ENCODE results near the gene ELF2.
"Not testable (repeated sequence)": the region's sequence is repeated elsewhere in the genome, so short reads cannot be mapped to it uniquely, and the experiment has no call there.

Gene ELF2

GRCh38 chr4:139188648-139189416 lies 11.8 kb upstream of the ELF2 start:
- no peak for DNase-seq (ENCODE audit: low spot score)

- DNase-seq (ENCODE audit: low spot score): no peak
Measured at GRCh38 chr4:139184129-139184528, 7.1 kb upstream of the ELF2 start.

- peak; percentile 80 for DNase-seq (ENCODE audit: low spot score)
Measured at GRCh38 chr4:139177869-139178619, 1.0 kb upstream of the ELF2 start.

DNA sequence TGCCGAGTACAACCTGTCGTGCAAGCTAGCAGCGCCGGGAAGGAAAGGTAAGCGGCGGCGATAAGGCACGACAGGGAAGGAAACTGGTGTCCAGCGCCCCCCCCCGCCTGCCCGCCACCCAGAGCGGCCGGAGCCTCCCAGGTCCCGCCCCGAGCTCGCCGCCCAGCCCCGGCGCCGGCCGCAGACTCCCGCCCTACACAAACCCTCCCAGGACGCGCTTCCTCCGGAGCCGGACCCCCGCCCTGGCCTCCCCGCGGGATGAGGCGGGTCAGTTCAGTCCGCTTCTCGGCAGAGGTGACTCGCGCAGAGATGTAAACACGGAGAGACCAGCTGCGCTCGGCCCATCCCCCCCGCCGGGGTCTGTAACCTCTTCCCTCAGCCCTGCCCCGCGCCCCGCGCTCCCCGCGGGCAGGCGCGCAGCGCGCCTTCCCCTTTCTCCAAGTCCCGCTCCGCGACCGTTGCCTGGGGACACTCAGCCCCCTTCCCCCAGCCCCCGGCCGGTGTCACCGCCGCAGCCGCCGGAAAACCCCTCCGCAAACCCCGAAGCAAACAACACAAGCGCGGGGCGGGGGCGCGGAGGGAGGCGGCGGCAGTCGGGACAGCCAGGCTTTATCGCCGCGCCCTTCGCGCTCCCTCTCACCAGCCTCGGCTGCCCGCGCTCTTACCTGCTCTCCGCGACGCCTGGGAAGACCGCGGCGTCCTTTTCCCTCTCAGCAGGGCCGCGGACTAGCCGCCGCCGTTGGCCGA lies 543 bp downstream of the ELF2 start:
- peak; percentile 60 for DNase-seq (ENCODE audit: low spot score)

- peak; percentile 26 for DNase-seq (ENCODE audit: low spot score)
Measured at GRCh38 chr4:139175646-139176301, 1.2 kb downstream of the ELF2 start.

DNA sequence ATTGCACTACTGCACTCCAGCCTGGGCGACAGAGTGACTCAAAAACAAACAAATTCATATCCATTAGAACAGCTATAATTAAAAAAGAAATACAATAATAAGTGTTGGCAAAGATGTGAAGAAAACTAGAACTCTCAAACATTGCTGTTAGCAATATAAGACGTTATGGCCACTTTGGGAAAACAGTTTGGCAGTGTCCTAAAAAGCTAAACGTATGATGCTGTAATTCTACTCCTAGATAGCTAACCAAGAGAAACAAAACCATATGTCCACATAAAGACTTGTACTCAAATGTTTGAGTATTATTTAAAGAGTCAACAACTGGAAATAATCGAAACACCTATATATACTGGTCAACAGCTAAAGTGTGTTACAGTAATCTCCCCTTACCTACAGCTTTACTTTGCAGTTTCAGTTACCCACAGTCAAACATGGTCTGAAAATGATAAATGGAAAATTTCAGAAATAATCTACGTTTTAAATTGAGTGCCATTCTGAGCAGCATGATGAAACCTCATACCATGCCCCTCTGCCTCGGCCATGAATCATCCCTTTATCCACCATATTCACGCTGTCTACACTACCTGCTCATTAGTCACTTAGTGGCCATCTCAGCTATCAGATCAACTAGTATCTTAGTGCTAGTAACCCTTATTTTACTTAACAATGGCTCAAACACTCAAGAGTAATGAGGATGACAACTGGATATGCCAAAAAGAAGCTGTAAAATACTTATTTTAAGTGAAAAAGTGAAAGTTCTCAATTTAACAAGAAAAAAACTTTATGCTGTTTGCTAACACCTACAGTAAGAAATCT lies 4.9 kb downstream of the ELF2 start:
- no peak for DNase-seq (ENCODE audit: low spot score)

GRCh38 chr4:139170932-139171331 lies 6.1 kb downstream of the ELF2 start:
- DNase-seq (ENCODE audit: low spot score): no peak

GRCh38 chr4:139167774-139168444 lies 9.1 kb downstream of the ELF2 start:
- no peak for DNase-seq (ENCODE audit: low spot score)

GRCh38 chr4:139164731-139165130 lies 12.3 kb downstream of the ELF2 start:
- DNase-seq (ENCODE audit: low spot score): no peak

- DNase-seq (ENCODE audit: low spot score): no peak
Measured at GRCh38 chr4:139163806-139164206, 13.2 kb downstream of the ELF2 start.

DNA sequence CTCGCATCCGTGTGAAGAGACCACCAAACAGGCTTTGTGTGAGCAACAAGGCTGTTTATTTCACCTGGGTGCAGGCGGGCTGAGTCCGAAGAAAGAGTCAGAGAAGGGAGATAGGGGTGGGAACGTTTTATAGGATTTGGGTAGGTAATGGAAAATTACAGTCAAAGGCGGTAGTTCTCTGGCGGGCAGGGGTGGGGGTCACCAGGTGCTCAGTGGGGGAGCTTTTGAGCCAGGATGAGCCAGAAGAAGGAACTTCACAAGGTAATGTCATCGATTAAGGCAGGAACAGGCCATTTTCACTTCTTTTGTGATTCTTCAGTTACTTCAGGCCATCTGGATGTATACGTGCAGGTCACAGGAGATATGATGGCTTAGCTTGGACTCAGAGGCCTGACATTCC lies 19.0 kb downstream of the ELF2 start:
- DNase-seq (ENCODE audit: low spot score): not testable (repeated sequence)

DNA sequence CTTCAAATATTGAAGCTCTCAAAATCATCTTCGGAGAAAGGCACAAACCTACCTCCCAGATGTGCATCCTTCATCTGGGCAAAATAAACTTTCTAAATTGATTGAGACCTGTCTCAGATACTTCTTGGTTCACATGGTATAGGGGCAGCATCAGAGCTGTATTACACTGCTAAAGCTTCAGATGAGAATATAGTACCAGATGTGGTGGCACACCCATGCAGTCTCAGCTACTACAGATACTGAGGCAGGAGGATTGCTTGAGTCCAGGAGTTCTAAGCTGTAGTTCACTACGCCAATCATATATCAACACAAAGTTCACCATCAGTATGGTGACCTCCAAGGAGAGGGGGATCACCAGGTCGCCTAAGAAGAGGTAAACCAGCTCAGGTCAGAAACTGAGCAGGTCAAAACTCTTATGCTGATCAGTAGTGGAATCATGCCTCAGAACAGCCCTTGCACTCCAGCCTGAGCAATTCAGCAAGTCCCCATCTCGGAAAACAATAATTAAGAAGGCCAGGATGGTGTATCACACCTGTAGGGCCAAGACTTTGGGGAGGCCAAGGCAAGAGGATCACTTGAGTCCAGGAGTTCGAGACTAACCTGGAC lies 22.0 kb downstream of the ELF2 start:
- DNase-seq (ENCODE audit: low spot score): no peak

- no peak for DNase-seq (ENCODE audit: low spot score)
Measured at GRCh38 chr4:139154538-139154937, 22.5 kb downstream of the ELF2 start.

DNA sequence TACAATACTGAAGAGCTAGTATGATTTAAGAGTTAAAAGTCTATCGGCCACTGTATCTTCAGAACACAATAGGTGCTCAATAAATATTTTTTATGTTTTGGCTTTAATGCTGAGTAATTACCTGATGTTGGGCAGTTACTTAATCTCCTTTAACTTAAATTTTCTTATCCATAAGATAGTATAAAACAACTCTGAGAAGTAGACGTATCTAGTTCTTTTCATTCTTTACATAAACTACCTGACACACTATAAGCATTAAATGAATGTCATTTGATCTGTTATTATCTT lies 22.9 kb downstream of the ELF2 start:
- DNase-seq (ENCODE audit: low spot score): no peak

- DNase-seq (ENCODE audit: low spot score): no peak
Measured at GRCh38 chr4:139153411-139154133, 23.4 kb downstream of the ELF2 start.

DNA sequence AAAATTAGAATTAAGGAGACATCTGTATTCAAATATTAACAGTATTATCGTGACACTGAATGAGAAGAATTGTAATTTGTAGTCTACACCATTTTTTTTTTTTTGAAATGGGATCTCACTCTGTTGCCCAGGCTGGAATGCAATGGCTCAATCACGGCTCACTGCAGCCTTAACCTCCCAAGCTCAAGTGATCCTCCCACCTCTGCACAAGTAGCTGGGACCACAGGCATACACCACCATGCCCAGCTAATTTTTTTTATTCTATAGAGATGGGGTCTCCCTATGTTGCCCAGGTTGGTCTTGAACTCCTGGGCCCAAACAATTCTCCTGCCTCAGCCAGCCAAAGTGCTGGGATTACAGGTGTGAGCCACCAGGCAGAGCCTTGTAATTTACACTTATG lies 24.8 kb downstream of the ELF2 start:
- DNase-seq (ENCODE audit: low spot score): no peak

DNA sequence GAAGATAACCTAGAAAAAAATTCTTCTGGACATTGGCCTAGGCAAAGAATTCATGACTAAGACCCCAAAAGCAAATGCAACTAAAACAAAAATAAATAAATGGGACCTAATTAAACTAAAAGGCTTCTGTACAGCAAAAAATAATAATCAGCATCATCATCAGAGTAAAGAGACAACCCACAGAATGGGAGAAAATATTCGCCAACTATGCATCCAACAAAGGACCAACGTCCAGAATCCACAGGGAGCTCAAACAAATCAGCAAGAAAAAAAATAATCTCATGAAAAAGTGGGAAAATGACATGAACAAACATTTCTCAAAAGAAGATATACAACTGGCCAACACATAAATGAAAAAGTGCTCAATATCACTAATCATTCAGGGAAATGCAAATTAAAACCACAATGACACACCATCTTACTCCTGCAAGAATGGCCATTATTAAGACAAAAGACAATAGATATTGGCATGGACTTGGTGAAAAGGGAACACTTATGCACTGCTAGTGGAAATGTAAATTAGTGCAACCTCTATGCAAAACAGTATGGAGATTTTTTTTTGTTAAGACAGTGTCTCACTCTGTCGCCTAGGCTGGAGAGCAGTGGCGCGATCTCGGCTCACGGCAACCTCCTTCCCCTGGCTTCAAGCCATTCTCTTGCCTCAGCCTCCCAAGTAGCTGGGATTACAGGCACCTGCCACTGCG lies 29.9 kb downstream of the ELF2 start:
- DNase-seq (ENCODE audit: low spot score): no peak

DNA sequence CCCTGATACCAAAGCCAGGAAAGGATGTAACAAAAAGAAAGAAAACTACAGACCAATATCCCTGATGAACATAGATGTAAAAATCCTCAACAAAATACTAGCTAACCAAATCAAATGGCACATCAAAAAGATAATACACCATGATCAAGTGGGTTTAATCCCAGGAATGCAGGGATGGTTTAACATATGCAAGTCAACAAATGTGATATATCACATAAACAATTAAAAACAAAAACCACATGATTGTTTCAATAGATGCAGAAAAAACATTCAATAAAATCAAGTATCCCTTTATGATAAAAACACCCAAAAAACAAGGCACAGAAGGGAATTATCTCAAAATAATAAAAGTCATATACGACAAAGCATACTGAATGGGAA lies 31.5 kb downstream of the ELF2 start:
- DNase-seq (ENCODE audit: low spot score): no peak

GRCh38 chr4:139144911-139145551 lies 32.0 kb downstream of the ELF2 start:
- DNase-seq (ENCODE audit: low spot score): no peak
